ENCODE data around the gene CHST11. TPM values are rescaled to one million over a fixed set of nuclear protein-coding genes. Genes with fewer than 3 reads are reported as not detected.
A peak's percentile ranks its signal among the peaks of the same experiment; 100 is the strongest.

Gene CHST11
- total RNA-seq, 4 donors from 2014 or later, result 5.7 to 15.7 (median 7.1) TPM

- Histone ChIP-seq H3K9me3 (no peaks in the 10 kb centered on the region), H3K4me1 (peaks cover 20 to 29% (median 25%) of the 10 kb centered on the region in 4 donors), H3K27ac (replicated peaks in 1 of 4) (peak overlapping the region in 3 of 4 donors; percentile 28 to 66 (median 44)), H3K36me3 (no peaks in the 10 kb centered on the region), H3K27me3 (no peaks in the 10 kb centered on the region), H3K4me3 (peak overlapping the region in 2 of 4 donors; percentile 6 to 9)
- no peak for TF ChIP-seq POLR2A (IDR thresholded peaks at IDR 0.05; ENCODE audit: low read depth)
- TF ChIP-seq EP300 (IDR thresholded peaks at IDR 0.05), result no peak
- no peak for TF ChIP-seq POLR2AphosphoS5 (IDR thresholded peaks at IDR 0.05)
- no peak for TF ChIP-seq CTCF (IDR thresholded peaks at IDR 0.05)
- no peak for DNase-seq (ENCODE audit: extremely low spot score)
- intact Hi-C loops (cut with DNase I), result loop anchor here (10.0 kb wide), 1 partner anchor 256 kb away; the partner anchor contains the start of gene CHST11
- WGBS, result 32% methylated on average over 8 of the region's 8 CpGs
Observed at GRCh38 chr12:104710940-104711689, 254.4 kb downstream of the CHST11 start.

DNA sequence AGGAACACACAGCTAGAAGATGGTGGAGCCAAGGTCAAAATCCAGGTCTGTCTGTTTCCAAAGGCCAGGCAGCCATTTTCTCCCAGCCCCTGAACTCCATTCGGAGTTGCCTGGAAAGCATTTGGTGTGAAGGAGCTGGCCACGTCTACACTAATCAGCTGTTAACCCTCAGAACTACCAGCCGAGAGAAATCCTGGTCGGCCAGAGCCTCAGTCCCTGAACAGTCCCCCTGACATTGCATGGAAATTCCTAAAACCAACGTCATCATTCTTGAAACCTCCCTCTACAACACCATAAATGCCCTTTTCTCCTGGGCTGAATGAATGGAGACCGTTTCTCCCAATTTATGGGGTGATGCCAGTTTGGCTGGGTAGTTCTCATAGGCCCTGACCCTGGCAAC, 255.7 kb downstream of the CHST11 start:
- DNase-seq (ENCODE audit: extremely low spot score), result no peak

GRCh38 chr12:104712968-104713367, 256.2 kb downstream of the CHST11 start:
- TF ChIP-seq CTCF (IDR thresholded peaks at IDR 0.05) (no peak), POLR2AphosphoS5 (IDR thresholded peaks at IDR 0.05) (no peak), EP300 (IDR thresholded peaks at IDR 0.05) (no peak), POLR2A (IDR thresholded peaks at IDR 0.05; ENCODE audit: low read depth) (no peak)
- H3K27me3 ChIP-seq, result no peaks in the 10 kb centered on the region
- no peak overlapping the region for H3K27ac ChIP-seq (replicated peaks in 1 of 4)
- no peak overlapping the region for H3K4me3 ChIP-seq
- intact Hi-C loops (cut with DNase I), result loop anchor here (10.0 kb wide), 1 partner anchor 258 kb away; the partner anchor contains the start of gene CHST11
- WGBS, result 89% methylated on average over 5 of the region's 5 CpGs
- no peaks in the 10 kb centered on the region for H3K9me3 ChIP-seq
- no peaks in the 10 kb centered on the region for H3K36me3 ChIP-seq
- peaks cover 20 to 29% (median 25%) of the 10 kb centered on the region in 4 donors for H3K4me1 ChIP-seq
- no peak for DNase-seq (ENCODE audit: extremely low spot score)

More for the DNA sequence above, 255.7 kb downstream of the CHST11 start:
- intact Hi-C loops (cut with DNase I), result loop anchor here (10.0 kb wide), 1 partner anchor 258 kb away; the partner anchor contains the start of gene CHST11
- H3K4me3 ChIP-seq, result no peak overlapping the region
- no peaks in the 10 kb centered on the region for H3K27me3 ChIP-seq
- H3K4me1 ChIP-seq, result peaks cover 20 to 29% (median 25%) of the 10 kb centered on the region in 4 donors
- H3K9me3 ChIP-seq, result no peaks in the 10 kb centered on the region
- H3K27ac ChIP-seq (replicated peaks in 1 of 4), result no peak overlapping the region
- 88% methylated on average over 6 of the region's 6 CpGs for WGBS
- TF ChIP-seq POLR2AphosphoS5 (IDR thresholded peaks at IDR 0.05) (no peak), EP300 (IDR thresholded peaks at IDR 0.05) (no peak), CTCF (IDR thresholded peaks at IDR 0.05) (no peak), POLR2A (IDR thresholded peaks at IDR 0.05; ENCODE audit: low read depth) (no peak)
- no peaks in the 10 kb centered on the region for H3K36me3 ChIP-seq

GRCh38 chr12:104713444-104713843, 256.7 kb downstream of the CHST11 start:
- 94% methylated on average over 7 of the region's 8 CpGs for WGBS
- Histone ChIP-seq H3K4me3 (no peak overlapping the region), H3K9me3 (no peaks in the 10 kb centered on the region), H3K4me1 (peaks cover 22 to 33% (median 29%) of the 10 kb centered on the region in 4 donors), H3K27me3 (no peaks in the 10 kb centered on the region), H3K36me3 (no peaks in the 10 kb centered on the region), H3K27ac (replicated peaks in 1 of 4) (no peak overlapping the region)
- DNase-seq (ENCODE audit: extremely low spot score), result no peak
- TF ChIP-seq EP300 (IDR thresholded peaks at IDR 0.05) (no peak), POLR2A (IDR thresholded peaks at IDR 0.05; ENCODE audit: low read depth) (no peak), CTCF (IDR thresholded peaks at IDR 0.05) (no peak), POLR2AphosphoS5 (IDR thresholded peaks at IDR 0.05) (no peak)
- intact Hi-C loops (cut with DNase I), result loop anchor here (10.0 kb wide), 1 partner anchor 259 kb away; the partner anchor contains the start of gene CHST11

Measured in esophagus muscularis mucosa (tissue), 4 donors.